GM15510 (cell line): ENCODE results near the gene SIGLEC12.

Source experiments
- POLR2A ChIP-seq: IDR thresholded peaks from 3 replicates; pipeline ENCODE4 v1.6.1; 2011; ENCODE audit warnings: borderline replicate concordance; ENCODE audit not compliant: insufficient read length; ENCODE audit errors: extremely low read depth

Gene SIGLEC12

GRCh38 chr19:51458899-51459505 lies 42.6 kb downstream of the SIGLEC12 start:
- no peak for TF ChIP-seq POLR2A

GRCh38 chr19:51458051-51458645 lies 43.5 kb downstream of the SIGLEC12 start, which contains the start of gene SIGLEC8:
Gene SIGLEC8 (minus strand): TSS chr19:51458454. CDS start chr19:51458387, 67 bp downstream.
- no peak for TF ChIP-seq POLR2A

GRCh38 chr19:51457351-51458013 lies 44.1 kb downstream of the SIGLEC12 start:
- TF ChIP-seq POLR2A = no peak

GRCh38 chr19:51456541-51457290 lies 44.9 kb downstream of the SIGLEC12 start:
- TF ChIP-seq POLR2A = no peak

- TF ChIP-seq POLR2A = no peak
Observed at GRCh38 chr19:51450730-51451307, 50.8 kb downstream of the SIGLEC12 start.

GRCh38 chr19:51448411-51449016 lies 53.1 kb downstream of the SIGLEC12 start:
- TF ChIP-seq POLR2A = no peak

GRCh38 chr19:51448011-51448410 lies 53.6 kb downstream of the SIGLEC12 start:
- TF ChIP-seq POLR2A = no peak

- TF ChIP-seq POLR2A = no peak
Observed at GRCh38 chr19:51441410-51442390, 59.9 kb downstream of the SIGLEC12 start.
